Measurements from ENCODE around the gene GPR31.
"Not testable (repeated sequence)": the region's sequence is repeated elsewhere in the genome, so short reads cannot be mapped to it uniquely, and the experiment has no call there.

The GPR31 gene, protein sequence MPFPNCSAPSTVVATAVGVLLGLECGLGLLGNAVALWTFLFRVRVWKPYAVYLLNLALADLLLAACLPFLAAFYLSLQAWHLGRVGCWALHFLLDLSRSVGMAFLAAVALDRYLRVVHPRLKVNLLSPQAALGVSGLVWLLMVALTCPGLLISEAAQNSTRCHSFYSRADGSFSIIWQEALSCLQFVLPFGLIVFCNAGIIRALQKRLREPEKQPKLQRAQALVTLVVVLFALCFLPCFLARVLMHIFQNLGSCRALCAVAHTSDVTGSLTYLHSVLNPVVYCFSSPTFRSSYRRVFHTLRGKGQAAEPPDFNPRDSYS

DNA sequence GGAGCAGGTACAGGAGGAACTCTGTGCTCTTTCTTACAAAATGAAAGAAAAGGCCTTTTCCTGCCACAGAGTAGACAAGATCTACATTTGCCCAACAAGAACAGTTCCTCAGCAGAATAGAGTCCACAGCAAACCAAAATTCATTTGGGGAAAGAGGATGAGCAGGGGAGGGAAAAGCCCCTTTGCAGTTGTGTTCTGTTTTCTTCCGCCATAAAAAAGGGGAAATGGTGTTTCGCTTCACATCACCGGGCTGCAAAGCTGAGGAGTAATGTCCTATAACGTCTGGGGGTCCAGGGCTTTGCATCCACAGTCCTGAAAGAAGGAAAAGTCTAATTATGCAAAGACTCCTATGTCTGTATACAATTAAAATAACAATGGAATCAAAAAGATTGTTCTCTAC lies at the start of gene GPR31:
Gene GPR31, minus strand, starts transcription at position 118 of the 400 bp plus-strand sequence. CDS start 149 bp downstream, outside the sequence.
- no peak for DNase-seq

DNA sequence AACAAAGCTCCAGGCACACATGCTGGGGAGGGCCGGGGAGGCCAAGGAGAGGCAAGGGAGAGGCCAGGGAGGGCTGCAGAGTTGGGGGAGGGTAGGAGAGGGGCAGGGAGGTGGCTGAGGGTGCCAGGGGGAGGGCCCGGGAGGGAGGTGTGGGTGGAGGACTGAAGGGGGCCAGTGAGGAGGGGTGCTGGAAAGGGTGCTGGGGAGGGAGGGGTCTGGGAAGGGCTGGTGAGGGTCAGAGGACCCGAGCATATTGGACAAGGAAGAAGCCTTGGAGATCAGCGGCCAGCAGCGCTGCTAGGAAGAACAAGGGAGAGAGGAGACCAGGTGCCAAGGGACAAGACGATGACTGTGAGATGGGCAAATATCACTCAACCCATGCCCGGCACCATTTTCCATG lies 49.7 kb upstream of the GPR31 start:
- no peak for DNase-seq

DNA sequence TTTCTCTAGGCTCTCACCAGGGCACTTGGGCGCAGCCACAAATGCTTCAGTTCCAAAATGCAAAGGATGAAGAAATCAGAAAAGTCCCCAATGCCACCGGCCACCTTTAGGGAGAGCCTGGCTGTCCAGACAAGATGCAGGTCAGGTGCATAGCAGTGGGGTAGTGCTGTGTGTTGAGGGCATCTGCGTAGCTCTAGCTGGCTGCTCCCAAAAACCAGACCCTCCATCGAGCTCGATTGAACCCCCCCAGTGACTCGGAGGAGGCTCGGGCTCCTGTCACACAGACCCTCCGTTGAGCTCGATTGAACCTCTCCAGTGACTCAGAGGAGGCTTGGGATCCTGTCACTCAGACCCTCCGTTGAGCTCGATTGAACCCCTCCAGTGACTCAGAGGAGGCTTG lies 47.5 kb upstream of the GPR31 start:
- DNase-seq: not testable (repeated sequence)

DNA sequence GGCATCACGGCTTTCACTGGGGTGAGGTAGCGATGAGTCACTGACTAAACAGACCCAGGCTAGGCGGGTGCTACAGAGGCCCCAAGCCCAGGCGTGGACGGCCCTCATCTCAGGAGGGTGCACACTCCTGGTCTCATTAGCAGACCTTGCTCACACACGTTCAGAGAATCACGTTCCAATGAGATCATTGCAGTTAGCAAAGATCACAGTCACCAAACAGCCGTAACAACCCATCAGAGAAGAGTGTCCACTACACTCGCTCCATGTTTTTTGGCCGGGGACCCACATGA lies 46.2 kb upstream of the GPR31 start:
- not testable (repeated sequence) for DNase-seq

DNA sequence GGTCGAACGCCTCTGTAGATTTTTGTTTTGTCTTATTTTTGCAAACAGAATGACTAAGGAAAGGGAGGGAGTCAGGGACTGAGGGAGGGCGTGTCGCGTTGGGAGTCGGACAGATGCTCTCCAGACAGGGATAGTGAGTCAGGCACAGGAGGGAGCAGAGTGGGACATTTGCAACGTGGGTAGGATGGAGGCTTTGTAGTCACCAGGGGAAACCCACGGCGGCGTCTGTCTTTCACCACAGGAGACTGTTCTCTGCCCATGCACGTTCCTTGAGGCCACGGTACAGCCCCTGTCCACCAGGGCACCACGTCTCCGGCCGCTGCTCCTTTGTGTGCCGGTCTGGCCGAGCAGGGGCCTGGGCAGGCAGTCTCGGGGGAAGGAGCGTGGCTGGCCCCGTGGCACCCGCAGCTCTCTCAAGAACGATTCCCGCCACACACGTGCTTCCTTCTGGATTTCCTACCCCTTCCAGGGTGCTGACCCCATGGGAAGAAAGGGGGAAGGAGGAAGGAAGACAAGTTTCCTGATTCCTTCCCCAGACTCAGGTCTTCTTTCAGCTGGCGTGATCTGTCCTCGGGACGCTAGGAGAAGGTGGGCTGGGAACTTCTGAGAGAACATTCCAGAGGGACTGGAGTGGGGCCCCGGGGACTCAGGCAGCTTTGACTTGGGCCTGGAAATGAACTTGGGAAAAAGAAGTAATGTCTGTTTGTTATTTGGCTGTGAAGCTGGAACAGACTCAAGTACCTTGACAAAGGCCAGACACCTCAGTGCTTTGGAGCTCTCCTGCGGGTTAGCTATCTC lies 45.7 kb upstream of the GPR31 start:
- not testable (repeated sequence) for DNase-seq

DNA sequence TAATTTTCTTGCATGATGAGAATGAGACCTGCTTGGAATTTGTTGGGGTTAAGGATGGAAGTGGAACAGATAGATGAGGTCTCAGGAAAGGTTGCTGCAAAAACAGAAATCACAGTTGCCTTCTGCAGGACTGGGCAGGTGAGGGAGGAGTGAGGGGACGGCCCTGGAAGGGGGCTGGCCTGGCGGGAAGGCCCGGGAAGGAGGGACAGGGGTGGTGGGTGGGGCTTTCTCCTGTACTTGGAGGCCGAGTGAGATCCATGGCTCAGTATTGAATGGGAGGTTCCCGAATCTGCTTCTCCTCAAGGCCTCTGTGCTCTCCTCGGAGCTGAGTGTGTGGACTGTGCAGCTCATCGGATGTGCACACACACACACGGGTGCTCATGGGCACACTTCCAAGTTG lies 44.8 kb upstream of the GPR31 start:
- not testable (repeated sequence) for DNase-seq

DNA sequence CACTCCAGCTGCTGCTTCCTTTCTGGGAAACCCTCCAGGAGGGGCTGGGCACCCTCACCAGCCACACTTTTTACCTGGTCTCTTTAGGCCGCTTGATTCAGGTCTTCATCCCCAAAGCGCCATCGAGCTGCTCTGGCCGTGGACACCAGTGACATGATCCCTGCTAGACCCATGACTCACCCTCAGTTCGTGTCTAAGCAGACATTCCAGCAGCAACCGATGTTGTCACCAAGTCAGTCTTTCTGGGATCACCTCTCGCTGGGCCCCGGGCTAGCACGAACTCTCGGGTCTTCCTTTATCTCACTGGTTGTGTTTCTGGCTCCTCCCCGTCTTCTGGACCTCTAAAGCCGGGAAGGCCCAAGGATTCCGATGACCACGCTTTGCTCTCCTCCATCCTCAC lies 43.0 kb upstream of the GPR31 start:
- DNase-seq: no peak

DNA sequence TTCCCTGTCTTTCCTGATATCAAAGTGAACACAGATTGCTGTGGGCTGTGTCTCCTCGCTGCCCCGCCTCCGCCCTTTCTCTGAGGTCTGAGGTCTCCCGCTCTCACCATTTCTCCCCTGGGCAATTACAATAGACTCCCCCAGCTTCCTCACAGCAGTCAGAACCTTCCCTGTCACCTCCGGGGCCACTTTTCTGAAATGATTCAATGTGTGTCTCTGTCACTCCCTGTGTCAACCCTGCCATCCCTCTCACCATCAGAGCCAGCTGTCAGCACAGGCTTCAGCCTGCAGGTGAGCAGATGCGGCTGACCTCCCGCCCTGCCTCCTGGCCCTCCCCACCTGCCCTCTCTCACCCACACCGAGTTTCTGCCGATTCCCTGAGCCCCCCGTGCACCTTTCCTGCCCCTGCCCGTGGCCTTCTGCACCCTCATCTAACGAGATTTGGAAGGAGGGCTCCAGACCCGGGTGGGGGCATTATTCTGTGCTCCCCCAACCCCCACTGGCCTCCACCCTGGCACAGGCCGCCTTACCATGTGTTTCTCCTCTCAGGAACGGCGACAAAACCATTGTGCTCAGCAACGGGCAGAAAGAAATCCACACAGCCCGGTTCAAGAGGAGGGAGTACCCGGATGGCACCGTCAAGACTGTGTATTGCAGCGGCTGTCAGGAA lies 38.3 kb upstream of the GPR31 start:
- not testable (repeated sequence) for DNase-seq

DNA sequence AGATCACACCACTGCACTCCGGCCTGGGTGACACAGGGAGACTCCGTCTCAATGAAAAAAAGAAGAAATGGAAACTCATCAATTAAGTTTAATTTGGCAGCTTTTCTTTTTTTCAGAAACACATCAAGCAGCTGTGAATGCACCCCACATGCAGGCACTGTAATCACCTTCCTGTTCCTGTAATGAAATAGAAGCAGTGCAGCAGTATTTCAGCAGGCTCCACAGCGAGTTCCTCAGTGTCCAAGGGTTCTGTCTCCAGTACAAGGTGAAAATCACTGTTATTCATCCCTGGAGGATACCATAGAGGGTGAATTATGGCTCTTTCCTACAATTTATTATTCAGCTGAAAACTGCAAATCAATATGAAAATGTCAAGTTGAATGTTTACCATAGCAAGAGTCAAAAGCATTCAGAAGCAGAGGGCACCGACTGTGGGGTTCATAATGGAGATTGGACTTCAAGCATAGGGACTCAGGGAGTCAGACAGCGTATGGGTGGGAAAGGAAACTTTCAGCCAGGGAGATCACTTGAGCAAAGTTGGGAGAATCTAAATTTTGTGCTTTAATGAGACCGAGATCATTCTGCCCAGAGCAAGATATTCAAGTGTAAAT lies 35.8 kb upstream of the GPR31 start:
- DNase-seq: not testable (repeated sequence)

DNA sequence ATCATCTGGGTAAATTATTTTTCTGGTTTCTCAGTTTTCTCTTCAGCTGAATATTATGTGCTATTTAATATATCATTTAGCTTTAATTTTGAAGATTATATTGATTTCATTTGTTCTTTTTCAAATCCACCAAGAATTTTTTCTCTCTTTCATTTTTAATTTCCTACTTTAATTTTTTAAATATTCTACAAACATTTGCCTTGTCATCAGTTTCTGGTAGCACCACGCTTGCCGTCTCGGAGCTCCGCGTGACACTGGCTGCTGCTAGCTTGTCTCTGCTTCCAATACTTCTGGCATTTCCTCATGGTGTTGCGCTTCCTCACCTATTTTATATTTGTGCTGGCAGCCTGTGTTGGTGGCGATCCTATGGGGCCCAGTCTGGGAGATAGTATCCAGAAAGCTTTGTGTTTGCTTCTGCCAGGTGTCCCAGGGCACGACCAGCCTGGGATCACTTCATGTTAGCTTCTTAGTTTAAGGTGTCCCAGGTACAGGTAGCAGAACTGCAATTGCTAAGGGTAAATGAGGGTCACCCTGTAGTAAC lies 33.3 kb upstream of the GPR31 start:
- DNase-seq: not testable (repeated sequence)

DNA sequence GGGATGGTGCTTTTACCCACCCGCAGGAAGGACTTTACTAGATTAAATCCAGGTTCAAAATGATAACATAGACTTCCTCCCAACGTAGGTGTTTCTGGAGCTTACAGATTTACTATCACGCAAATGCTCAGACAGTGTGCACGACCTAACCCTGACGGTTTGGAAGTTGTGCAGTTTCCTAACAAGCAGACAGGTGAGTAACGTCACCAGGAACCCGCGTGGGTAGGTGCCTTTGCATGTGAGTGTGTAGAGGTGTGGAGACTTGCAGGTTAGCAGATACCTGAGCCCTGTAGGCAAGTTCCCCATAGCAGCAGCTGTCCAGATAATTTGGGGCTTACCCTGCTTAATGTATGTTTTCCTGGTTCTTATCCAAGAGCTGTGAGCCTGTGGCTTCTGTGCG lies 29.5 kb upstream of the GPR31 start:
- DNase-seq: not testable (repeated sequence)

DNA sequence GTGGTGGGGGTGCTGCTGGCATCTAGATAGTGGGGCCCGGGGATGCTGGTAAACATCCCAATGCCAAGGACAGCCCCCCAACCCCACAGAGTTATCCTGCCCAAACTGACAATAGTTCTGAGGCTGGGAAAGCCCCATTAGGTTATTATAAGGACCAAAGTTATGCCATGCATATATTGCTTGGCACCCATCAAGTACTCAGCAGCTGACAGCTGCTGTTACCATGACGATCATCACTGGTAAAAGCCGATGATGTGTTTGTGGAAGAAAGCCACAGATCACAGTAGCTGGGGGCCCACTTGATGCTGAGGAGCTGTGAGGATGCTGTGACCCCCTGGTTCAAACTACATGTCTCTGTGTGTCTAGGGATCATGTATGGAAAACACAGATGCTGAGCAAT lies 27.3 kb upstream of the GPR31 start:
- DNase-seq: not testable (repeated sequence)

DNA sequence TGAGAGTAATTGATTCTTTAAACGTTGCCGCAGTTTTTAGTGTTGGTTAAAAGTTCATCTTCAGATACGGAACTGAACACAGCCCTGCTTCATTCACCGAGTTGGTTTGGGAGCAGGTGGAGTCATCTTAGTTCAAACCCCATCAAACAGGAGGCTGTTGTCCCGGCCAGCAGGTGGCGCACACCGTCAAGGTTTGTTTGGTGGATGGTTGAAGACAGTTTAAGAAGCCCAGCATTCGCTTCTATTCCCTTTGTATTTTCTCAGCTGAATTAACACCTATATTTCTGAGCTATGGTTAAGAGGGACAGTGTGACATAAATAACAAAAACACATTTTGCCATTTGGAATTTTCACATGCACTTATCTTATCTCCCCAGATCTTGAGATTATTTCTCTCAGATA lies 25.1 kb upstream of the GPR31 start:
- DNase-seq: not testable (repeated sequence)

DNA sequence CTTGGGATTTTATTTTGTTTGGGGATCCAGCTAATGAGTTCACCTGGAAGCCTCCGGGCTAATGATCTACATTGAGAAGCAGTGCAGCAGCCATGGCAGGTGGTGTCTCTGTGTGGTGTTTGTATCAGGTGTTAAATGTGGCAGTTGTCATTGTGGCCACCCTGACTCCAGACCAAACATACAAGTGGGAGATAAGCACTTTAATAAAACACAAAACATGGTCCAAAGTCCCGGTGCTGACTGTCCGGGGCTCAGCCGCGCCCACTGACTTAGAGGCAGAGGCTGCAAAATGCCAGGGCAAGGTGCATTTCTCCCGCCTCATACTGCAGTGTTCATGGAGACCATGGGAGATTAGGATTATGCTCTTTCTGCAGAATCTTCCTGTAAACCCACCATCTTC lies 23.6 kb upstream of the GPR31 start:
- DNase-seq: not testable (repeated sequence)

DNA sequence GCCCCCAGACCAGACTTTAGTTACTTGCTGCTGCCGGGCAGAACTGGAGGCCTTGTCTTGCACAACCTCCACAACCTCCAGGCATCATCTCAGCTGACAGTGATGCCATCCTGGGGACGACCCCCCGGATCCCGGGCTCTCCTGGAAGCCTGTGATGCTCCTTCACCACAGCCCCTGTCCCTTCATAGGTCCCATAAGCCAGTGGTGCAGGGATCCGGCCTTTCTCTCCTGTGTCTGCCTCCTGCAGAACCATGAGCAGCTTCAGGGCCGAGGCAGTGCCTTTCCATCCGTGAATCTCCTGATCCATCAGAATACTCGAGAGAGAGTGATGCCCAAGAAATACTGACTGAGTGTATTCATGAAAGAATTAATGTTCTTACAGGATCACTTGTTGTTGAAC lies 22.3 kb upstream of the GPR31 start:
- DNase-seq: not testable (repeated sequence)

DNA sequence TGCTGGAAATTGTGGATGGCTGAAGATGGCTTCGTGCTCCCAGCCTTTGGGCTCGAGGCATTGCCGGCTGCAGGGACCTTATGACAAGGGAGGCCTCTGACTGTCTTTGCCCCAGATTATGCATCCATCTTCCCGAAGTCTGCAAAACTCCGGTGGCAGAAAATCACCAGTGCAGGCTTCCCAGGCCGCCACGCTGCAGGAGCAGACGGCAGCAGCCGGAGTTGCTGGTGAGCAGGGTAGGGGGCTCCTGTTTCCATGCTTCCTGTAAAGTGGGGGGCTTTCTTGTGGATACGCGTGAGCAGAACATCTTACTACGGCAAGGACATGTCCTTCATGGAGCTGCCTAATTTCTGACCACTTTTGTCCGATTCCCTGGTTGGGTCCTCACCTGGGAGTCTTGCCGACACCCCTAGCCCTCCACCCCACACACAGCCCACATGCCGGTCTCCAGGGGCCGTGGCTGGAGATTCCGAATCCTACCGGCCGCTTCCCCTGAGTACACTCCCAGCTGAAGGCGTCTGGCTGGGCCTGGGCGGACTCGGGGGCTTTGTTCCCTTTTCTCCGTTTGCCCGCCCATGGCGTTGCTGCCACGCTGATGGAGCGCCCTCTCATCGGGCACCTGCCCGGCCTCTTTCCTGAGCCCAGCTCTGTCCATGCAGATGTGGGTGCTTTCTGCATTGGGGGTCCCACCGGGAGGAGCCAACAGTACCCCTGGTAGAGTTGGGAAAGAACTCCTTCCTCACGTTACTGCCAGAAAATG lies 21.3 kb upstream of the GPR31 start:
- not testable (repeated sequence) for DNase-seq

DNA sequence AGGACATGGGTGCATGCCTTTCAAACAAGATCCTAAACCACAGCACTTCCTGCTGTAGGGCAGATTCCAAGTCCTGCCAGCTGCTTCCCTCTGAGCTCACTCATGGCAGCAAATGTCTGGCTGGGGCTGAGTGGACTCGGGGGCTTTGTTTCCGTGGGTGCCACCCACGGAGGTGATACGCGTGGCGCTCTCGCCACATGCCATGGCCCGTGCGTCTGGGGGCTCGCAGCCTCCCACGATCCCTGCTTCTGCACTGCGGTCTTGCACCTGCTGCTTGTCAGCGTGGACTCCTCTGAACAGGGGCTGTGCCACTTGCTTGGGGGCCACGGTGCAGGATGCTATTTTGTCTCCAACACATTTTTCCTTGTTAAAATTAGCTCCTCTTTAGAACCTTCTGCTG lies 19.5 kb upstream of the GPR31 start:
- not testable (repeated sequence) for DNase-seq

DNA sequence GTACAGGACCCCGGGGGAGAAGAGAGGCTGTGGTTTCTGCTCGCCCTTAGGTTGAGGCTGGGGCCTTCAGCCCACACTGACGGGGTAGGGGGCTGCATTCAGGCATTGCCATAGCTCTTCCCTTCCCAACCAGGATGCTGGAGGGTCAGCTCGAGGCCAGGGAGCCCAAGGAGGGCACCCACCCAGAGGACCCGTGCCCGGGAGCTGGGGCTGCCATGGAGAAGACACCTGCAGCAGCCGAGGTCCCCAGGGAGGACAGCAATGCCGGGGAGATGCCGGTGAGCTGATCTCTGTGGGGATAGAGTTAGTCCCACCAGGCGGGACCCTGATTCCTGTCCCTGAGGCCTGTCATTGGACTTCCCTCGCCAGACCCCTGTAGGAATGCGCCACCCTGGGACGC lies 14.2 kb upstream of the GPR31 start:
- DNase-seq: not testable (repeated sequence)

DNA sequence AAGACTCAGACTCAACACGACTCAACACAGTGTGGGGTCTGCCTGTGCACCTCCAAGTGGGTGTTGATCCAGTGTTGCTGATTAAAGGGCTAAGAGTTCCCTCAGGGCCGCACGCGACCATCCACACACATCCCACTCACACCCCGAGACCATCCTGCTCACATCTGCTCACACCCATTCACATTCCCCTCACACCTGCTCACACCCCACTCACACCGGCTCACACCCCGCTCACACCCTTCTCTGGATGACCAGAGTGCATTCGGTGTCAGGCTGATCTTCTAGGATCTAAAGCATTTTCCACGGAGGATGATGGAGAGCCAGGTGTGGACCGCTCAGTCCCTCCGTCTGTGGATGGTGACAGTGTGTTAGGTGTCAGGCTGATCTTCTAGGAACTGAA lies 13.5 kb upstream of the GPR31 start:
- DNase-seq: not testable (repeated sequence)

DNA sequence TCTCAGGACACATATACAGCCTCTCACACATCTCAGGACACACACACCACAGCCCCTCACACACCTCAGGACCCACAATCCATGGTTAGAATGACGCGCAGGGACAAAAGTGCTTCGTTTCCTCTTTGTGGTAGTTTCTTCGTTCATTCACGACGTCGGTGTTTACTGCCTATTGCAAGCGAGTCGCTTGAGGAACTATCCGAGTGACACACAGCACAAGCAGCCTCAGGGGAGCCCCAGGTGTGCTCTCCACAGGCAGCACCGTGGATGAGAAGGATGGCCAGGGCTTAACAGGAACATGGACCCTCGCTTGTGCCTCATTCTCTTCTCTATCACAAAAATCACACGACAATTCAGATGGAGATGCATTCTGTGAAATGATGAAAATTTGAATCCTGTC lies 12.1 kb upstream of the GPR31 start:
- DNase-seq: not testable (repeated sequence)

DNA sequence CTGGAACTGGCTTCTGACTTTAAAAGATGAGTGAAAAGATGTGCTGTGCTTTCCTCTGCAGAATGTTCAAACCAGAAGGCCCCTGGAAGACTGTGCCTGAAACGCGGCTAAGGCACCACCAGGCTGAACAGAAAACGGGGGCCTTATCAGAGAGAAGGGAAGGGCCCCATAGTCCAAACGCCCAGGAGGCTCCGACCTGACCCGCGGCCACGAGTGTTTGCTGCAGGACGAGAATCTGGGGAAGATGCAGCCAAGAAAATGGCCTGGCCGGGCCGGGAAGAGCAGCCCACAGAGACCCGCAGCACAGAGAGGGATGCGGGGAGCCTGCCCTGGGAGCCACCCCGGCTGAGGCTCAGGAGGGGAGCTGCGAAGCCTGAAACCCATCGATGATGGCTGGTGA lies 10.5 kb upstream of the GPR31 start:
- DNase-seq: not testable (repeated sequence)

DNA sequence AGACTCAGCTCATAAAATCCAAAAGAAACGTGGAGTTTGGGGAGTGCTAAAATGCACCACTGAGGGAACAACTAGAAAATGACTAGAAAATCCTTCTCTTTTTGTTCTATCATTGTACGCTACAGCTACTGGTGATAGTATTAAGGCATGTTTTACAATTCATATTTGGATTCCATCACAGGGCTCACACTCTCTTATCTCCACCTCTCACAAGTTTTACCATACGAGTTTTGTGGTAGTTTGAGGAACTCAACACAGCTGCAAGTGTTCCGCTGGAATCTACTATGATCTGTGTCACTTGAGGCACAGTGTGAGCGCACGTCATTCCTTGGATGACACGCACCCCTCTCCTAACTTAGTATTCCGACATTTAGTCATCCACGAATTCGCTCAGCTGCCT lies 9.9 kb upstream of the GPR31 start:
- not testable (repeated sequence) for DNase-seq
